Measurements from ENCODE around the gene TMF1. TPM values are rescaled to one million over a fixed set of nuclear protein-coding genes. Genes with fewer than 3 reads are reported as not detected.

Gene TMF1
- total RNA-seq, 2 experiments from 2014 or later: 38.9 to 42.1 TPM

DNA sequence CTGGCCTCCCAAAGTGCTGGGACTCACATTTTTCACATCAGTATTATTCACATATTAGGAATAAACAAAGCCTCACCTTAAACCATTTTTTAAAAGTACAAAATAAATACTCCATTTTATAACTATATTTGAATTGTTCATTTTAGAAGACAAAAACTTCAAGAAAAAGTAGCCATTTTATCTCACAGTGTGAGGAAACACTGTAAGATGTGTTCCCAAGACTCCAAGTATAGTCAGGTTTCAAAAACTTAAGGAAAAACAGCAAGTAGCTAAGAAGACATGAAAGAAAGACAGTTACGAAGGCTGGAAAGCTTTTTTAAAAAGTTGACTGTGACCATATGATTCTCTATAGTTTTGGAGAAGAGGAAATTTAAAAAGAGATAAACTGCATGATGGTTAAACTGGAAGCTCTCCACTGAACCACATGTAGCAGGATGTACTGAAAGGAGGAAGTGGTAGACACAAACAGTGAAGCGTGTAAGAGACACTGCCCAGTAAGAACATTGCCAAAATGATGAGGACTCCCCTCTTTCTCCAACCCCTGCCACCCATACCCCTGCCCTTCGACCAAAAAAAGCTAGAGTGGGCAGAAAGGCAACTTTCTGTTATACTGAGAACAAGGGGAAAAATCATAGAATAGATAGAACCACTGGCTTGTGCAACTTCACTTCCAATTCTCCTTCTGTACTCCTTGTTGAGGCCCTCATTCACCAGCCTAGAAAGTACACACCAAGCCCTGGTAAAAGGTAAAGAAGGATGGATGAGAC lies 6.2 kb upstream of the TMF1 start:
- H3K27ac Mint-ChIP-seq: peak overlapping the region; percentile 93
- TF ChIP-seq, protein P1, sequence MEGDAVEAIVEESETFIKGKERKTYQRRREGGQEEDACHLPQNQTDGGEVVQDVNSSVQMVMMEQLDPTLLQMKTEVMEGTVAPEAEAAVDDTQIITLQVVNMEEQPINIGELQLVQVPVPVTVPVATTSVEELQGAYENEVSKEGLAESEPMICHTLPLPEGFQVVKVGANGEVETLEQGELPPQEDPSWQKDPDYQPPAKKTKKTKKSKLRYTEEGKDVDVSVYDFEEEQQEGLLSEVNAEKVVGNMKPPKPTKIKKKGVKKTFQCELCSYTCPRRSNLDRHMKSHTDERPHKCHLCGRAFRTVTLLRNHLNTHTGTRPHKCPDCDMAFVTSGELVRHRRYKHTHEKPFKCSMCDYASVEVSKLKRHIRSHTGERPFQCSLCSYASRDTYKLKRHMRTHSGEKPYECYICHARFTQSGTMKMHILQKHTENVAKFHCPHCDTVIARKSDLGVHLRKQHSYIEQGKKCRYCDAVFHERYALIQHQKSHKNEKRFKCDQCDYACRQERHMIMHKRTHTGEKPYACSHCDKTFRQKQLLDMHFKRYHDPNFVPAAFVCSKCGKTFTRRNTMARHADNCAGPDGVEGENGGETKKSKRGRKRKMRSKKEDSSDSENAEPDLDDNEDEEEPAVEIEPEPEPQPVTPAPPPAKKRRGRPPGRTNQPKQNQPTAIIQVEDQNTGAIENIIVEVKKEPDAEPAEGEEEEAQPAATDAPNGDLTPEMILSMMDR (IDR thresholded peaks at IDR 0.05): no peak
- peaks cover 28% of the 10 kb centered on the region for H3K4me1 Mint-ChIP-seq (ENCODE audit: low read depth)
- intact Hi-C loops (cut with micrococcal nuclease): no loop called here
- POLR2A ChIA-PET: interaction anchor here (0.6 to 1.1 kb wide), 5 partner anchors 17 to 1678 kb away, joined by 3 to 5 read pairs (median 3); no protein-coding TSS in a partner anchor
- H3K27me3 Mint-ChIP-seq: no peaks in the 10 kb centered on the region
- ATAC-seq: peak; percentile 90
- DNase-seq: no peak
- CTCF ChIA-PET: interaction anchor here (0.7 to 1.3 kb wide), 2 partner anchors 61 to 63 kb away, joined by 3 read pairs; no protein-coding TSS in a partner anchor
- no peak overlapping the region for H3K4me3 Mint-ChIP-seq
- peaks cover 54% of the 10 kb centered on the region for H3K36me3 Mint-ChIP-seq (ENCODE audit: low read depth)
- peaks cover 6% of the 10 kb centered on the region for H3K9me3 Mint-ChIP-seq

- DNase-seq: no peak
- ChIA-PET POLR2A (interaction anchor here (0.7 to 3.9 kb wide), 15 partner anchors 8 to 262 kb away, joined by 3 to 24 read pairs (median 5); partner anchors contain the start of genes ARL6IP5 and UBA3), CTCF (interaction anchor here (0.7 to 2.9 kb wide), 7 partner anchors 11 to 273 kb away, joined by 3 to 15 read pairs (median 5); partner anchors contain the start of gene ARL6IP5)
- TF ChIP-seq, protein P1 (IDR thresholded peaks at IDR 0.05): no peak
- peak; percentile 16 for ATAC-seq
- Mint-ChIP-seq H3K27me3 (no peaks in the 10 kb centered on the region), H3K4me3 (peak overlapping the region; percentile 87), H3K9me3 (no peaks in the 10 kb centered on the region), H3K36me3 (ENCODE audit: low read depth) (peaks cover 32% of the 10 kb centered on the region), H3K4me1 (ENCODE audit: low read depth) (peaks cover 40% of the 10 kb centered on the region), H3K27ac (peak overlapping the region; percentile 90)
- intact Hi-C loops (cut with micrococcal nuclease): loop anchor here (2.0 kb wide), 1 partner anchor 30 kb away; no protein-coding TSS in a partner anchor
Observed at GRCh38 chr3:69052472-69052898, 352 bp upstream of the TMF1 start.

DNA sequence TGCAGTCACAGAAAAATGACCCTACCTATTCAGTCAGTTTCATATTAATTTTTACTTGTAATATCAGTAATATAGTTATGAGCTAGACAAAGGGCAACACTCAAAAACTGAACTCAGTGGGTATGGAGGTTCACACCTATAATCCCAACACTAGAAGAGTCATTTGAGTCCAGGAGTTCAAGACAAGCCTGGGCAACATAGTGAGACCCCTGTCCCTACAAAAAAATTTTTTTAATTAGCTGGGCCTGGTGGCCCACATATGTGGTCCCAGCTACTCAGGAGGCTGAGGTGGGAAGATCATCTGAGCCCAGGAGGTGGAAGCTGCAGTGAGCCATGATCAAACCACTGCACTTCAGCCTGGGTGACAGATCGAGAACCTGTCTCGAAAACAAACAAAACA lies 3.1 kb downstream of the TMF1 start:
- ChIA-PET POLR2A (interaction anchor here (0.7 to 1.1 kb wide), 2 partner anchors 28 to 33 kb away, joined by 3 to 4 read pairs; no protein-coding TSS in a partner anchor), CTCF (interaction anchor here (2.1 kb wide), 1 partner anchor 11 kb away, joined by 7 read pairs; no protein-coding TSS in a partner anchor)
- no peak for DNase-seq
- Mint-ChIP-seq H3K4me1 (ENCODE audit: low read depth) (peaks cover 47% of the 10 kb centered on the region), H3K9me3 (no peaks in the 10 kb centered on the region), H3K36me3 (ENCODE audit: low read depth) (peaks cover 34% of the 10 kb centered on the region), H3K4me3 (peak overlapping the region; percentile 31), H3K27ac (no peak overlapping the region), H3K27me3 (no peaks in the 10 kb centered on the region)
- no peak for ATAC-seq
- TF ChIP-seq, protein P1 (IDR thresholded peaks at IDR 0.05): no peak
- intact Hi-C loops (cut with micrococcal nuclease): no loop called here

GRCh38 chr3:69044608-69045007 lies 7.5 kb downstream of the TMF1 start:
- Mint-ChIP-seq H3K4me3 (no peak overlapping the region), H3K9me3 (no peaks in the 10 kb centered on the region), H3K4me1 (ENCODE audit: low read depth) (peaks cover 28% of the 10 kb centered on the region), H3K36me3 (ENCODE audit: low read depth) (peaks cover 41% of the 10 kb centered on the region), H3K27ac (no peak overlapping the region), H3K27me3 (no peaks in the 10 kb centered on the region)
- POLR2A ChIA-PET: interaction anchor here (0.8 kb wide), 1 partner anchor 36 kb away, joined by 3 read pairs; no protein-coding TSS in a partner anchor
- CTCF ChIA-PET: interaction anchor here (0.7 to 1.0 kb wide), 3 partner anchors 9 to 262 kb away, joined by 3 to 4 read pairs (median 3); no protein-coding TSS in a partner anchor
- no peak for DNase-seq
- intact Hi-C loops (cut with micrococcal nuclease): no loop called here
- TF ChIP-seq, protein P1 (IDR thresholded peaks at IDR 0.05): no peak
- no peak for ATAC-seq

Measured in activated CD8-positive, alpha-beta T cell treated with anti-CD3 and anti-CD28 coated beads for 36 hours (primary cell).